ENCODE measurements around the gene LRRIQ1.
"Not testable (repeated sequence)": the region's sequence is repeated elsewhere in the genome, so short reads cannot be mapped to it uniquely, and the experiment has no call there.

LRRIQ1 gene

DNA sequence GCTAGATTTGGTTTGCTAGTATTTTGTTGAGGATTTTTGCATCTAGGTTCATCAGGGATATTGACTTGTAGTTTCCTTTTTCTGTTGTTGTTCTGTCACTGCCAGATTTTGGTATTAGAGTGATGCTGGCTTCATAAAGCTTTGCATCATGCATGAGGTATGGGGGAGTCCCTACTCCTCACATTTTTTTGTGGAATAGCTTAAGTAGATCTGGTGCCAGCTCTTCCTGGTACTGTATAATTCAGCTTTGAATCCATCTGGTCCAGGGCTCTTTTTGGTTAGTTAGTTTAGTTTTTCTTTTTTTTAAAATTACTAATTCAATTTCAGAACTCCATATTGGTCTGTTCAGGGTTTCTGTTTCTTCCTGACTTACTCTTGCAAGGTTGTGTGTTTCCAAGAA, 59.4 kb downstream of the LRRIQ1 start:
- Mint-ChIP-seq H3K4me1 (no peaks in the 10 kb centered on the region), H3K9me3 (no peaks in the 10 kb centered on the region), H3K36me3 (no peaks in the 10 kb centered on the region), H3K27ac (no peak overlapping the region), H3K27me3 (no peaks in the 10 kb centered on the region), H3K4me3 (no peak overlapping the region)
- no peak for ATAC-seq

GRCh38 chr12:85130646-85131045, 94.5 kb downstream of the LRRIQ1 start:
- no peak overlapping the region for H3K4me3 Mint-ChIP-seq
- ATAC-seq, result no peak
- no peaks in the 10 kb centered on the region for H3K4me1 Mint-ChIP-seq
- H3K27me3 Mint-ChIP-seq, result no peaks in the 10 kb centered on the region
- H3K27ac Mint-ChIP-seq, result no peak overlapping the region
- peaks cover 2% of the 10 kb centered on the region for H3K9me3 Mint-ChIP-seq
- H3K36me3 Mint-ChIP-seq, result no peaks in the 10 kb centered on the region

DNA sequence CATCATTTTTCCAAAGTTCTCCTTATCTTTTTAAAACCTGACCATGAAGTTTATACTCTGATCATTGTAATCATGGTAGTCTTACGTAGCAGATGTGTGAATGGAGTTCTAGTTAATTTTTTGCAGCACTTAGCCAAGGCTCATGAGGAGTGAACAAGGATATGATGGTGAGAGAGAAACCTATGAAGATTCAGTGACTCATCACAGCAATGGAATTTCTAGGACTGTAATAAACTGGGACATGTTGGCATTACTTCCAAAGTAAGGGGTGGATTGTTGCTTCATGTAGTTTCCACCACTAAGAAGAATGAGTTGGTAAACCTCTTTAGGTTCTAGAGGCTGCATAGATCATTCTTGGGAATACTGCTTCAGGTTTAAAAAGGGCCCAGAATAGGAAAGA, 102.7 kb downstream of the LRRIQ1 start:
- Mint-ChIP-seq H3K27me3 (no peaks in the 10 kb centered on the region), H3K4me1 (no peaks in the 10 kb centered on the region), H3K27ac (no peak overlapping the region), H3K9me3 (no peaks in the 10 kb centered on the region), H3K36me3 (no peaks in the 10 kb centered on the region), H3K4me3 (no peak overlapping the region)
- no peak for ATAC-seq

DNA sequence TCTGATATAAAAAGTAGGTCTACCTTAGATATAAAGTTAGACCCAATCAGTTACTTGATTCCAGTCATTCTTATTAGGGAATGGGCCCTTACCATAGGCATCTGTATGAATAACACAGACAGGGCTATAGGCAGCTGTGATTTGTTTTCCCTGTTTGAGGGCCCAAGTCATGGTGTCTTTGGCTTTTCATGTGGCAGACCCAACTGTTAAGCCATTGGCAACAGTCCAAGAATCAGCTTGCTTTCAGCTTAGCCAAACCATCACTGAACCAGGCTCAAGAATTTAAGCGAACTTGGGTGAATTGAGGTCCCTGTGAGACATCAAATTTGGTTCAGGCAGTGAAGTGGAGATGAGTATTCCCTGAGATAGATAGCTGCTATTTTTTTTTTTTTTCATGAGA, 111.2 kb downstream of the LRRIQ1 start:
- H3K4me1 Mint-ChIP-seq, result no peaks in the 10 kb centered on the region
- H3K27ac Mint-ChIP-seq, result no peak overlapping the region
- no peaks in the 10 kb centered on the region for H3K27me3 Mint-ChIP-seq
- H3K4me3 Mint-ChIP-seq, result no peak overlapping the region
- ATAC-seq, result no peak
- H3K36me3 Mint-ChIP-seq, result no peaks in the 10 kb centered on the region
- peaks cover 2% of the 10 kb centered on the region for H3K9me3 Mint-ChIP-seq

- H3K4me1 Mint-ChIP-seq, result no peaks in the 10 kb centered on the region
- H3K9me3 Mint-ChIP-seq, result peaks cover 2% of the 10 kb centered on the region
- no peaks in the 10 kb centered on the region for H3K36me3 Mint-ChIP-seq
- H3K27me3 Mint-ChIP-seq, result no peaks in the 10 kb centered on the region
- H3K4me3 Mint-ChIP-seq, result no peak overlapping the region
- ATAC-seq, result no peak
- H3K27ac Mint-ChIP-seq, result no peak overlapping the region
These were observed 116.2 kb downstream of the LRRIQ1 start for GRCh38 chr12:85152311-85152729.

DNA sequence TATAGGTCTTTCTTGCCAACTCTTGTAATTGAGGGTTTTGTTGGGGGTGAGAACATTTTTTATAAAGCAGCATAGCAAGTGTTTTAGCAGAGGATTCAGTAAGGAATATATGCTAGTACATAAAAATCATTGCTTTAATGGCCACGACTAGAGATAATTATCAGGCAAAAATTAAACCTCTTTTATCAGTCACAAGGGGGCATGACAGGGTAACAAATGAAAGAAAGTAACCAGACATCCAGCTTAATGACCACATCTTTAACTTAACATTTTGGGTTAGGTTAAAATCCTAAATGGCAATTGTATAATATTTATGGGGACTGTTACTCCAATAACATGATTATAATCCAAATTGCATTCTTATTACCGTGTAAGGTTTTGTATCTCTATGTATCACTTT, 119.6 kb downstream of the LRRIQ1 start:
- Mint-ChIP-seq H3K27ac (no peak overlapping the region), H3K4me3 (no peak overlapping the region), H3K27me3 (no peaks in the 10 kb centered on the region), H3K36me3 (no peaks in the 10 kb centered on the region), H3K9me3 (no peaks in the 10 kb centered on the region), H3K4me1 (no peaks in the 10 kb centered on the region)
- no peak for ATAC-seq

DNA sequence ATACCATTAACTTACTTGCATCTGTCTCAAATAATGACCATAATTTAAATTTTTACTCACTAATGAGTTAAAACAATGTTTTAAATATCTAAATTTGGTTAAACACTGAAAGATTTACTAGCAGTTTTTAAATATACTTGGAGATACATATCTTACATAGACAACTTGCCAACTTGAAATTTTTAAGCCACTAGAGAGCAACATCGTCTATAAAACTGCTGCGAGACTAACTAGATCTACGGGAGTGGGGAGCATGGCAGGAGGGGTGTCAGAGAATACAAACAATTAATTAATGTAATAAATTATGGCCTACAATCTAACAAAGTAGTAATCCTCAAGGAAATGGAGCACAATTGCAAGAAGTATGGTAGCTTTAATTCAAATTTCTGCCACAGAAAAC, 120.4 kb downstream of the LRRIQ1 start:
- H3K36me3 Mint-ChIP-seq, result no peaks in the 10 kb centered on the region
- H3K27ac Mint-ChIP-seq, result no peak overlapping the region
- H3K4me1 Mint-ChIP-seq, result no peaks in the 10 kb centered on the region
- H3K4me3 Mint-ChIP-seq, result no peak overlapping the region
- no peak for ATAC-seq
- no peaks in the 10 kb centered on the region for H3K27me3 Mint-ChIP-seq
- H3K9me3 Mint-ChIP-seq, result no peaks in the 10 kb centered on the region

GRCh38 chr12:85157035-85157603, 121.0 kb downstream of the LRRIQ1 start:
- Mint-ChIP-seq H3K9me3 (no peaks in the 10 kb centered on the region), H3K36me3 (no peaks in the 10 kb centered on the region), H3K27ac (no peak overlapping the region), H3K4me1 (no peaks in the 10 kb centered on the region), H3K4me3 (no peak overlapping the region), H3K27me3 (no peaks in the 10 kb centered on the region)
- no peak for ATAC-seq

GRCh38 chr12:85163752-85164321, 127.7 kb downstream of the LRRIQ1 start:
- no peaks in the 10 kb centered on the region for H3K27me3 Mint-ChIP-seq

DNA sequence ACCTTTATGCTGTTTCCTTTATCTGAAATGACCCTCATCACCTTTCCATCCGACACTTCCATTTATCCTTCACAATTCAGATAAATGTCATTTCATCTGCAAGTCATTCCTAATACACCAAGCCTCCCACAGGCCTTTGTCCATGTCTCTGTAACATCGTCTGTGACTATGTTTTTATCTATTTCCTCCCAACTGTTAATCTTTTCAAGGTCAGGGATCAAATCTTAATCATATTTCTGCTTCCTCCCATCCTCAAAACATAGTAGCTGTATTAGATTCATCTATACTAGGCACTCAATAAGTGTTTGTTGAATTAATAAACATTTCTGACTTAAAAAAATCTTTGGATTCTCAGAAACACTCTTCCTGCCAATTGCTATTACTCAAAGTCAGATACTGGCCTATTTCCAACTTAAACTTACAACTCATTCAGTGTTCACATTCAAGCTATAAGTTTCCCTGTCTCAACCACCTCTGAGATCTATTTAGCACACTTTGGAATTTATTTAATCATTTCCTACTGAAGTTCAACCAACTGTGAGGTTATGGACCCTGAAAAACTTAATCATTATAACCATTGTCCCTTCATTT, 143.6 kb downstream of the LRRIQ1 start:
- no peak for ATAC-seq
- H3K36me3 Mint-ChIP-seq, result no peaks in the 10 kb centered on the region

More at GRCh38 chr12:85163752-85164321, 127.7 kb downstream of the LRRIQ1 start:
- Mint-ChIP-seq H3K27ac (no peak overlapping the region), H3K4me3 (no peak overlapping the region), H3K4me1 (no peaks in the 10 kb centered on the region), H3K36me3 (no peaks in the 10 kb centered on the region), H3K9me3 (no peaks in the 10 kb centered on the region)
- no peak for ATAC-seq

GRCh38 chr12:85182699-85183098, 146.5 kb downstream of the LRRIQ1 start:
- H3K27ac Mint-ChIP-seq, result no peak overlapping the region
- no peaks in the 10 kb centered on the region for H3K36me3 Mint-ChIP-seq
- no peaks in the 10 kb centered on the region for H3K9me3 Mint-ChIP-seq
- H3K4me3 Mint-ChIP-seq, result no peak overlapping the region
- ATAC-seq, result no peak
- no peaks in the 10 kb centered on the region for H3K27me3 Mint-ChIP-seq
- H3K4me1 Mint-ChIP-seq, result no peaks in the 10 kb centered on the region

More for the DNA sequence above, 143.6 kb downstream of the LRRIQ1 start:
- Mint-ChIP-seq H3K4me1 (no peaks in the 10 kb centered on the region), H3K27me3 (no peaks in the 10 kb centered on the region), H3K27ac (no peak overlapping the region), H3K4me3 (no peak overlapping the region), H3K9me3 (no peaks in the 10 kb centered on the region)

DNA sequence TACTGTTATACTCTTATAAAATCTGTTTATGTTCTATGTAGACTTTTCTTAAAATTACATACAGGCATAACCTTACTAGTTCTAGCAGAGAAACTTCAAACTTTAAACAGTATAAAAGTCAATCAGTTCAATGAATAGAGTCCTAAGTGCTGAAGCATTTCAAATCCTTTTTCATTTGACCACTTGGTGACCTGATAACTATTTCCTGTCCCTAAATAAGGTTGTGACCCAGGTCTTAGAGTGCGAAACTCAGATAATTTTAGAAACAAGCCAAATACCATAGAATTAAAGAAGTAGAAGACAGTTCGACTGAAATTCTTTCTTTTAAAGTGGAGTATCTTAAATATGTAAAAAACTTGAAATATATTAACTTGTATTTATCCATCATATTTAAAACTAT, 147.7 kb downstream of the LRRIQ1 start:
- no peaks in the 10 kb centered on the region for H3K36me3 Mint-ChIP-seq
- no peaks in the 10 kb centered on the region for H3K4me1 Mint-ChIP-seq
- no peaks in the 10 kb centered on the region for H3K27me3 Mint-ChIP-seq
- H3K4me3 Mint-ChIP-seq, result no peak overlapping the region
- no peak for ATAC-seq
- no peaks in the 10 kb centered on the region for H3K9me3 Mint-ChIP-seq
- no peak overlapping the region for H3K27ac Mint-ChIP-seq

DNA sequence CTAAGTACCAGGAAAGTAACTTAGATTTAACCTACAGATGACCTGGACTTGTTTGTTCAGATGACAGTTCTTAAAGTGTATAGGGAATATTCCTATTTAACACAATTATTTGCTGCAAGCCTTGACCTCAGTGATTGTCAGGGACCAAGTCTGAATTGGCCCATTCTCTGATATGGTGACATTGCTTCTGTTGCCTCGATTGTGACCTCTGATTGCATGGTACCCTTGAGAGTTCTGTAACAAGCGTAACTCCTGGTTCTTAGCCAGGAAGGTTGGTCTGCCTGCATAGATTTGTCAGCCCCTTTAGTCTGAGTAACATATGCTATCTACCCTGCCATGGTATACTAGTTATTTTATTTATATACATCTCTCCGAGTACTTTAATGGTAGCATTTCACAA, 150.1 kb downstream of the LRRIQ1 start:
- H3K9me3 Mint-ChIP-seq, result peaks cover 3% of the 10 kb centered on the region
- no peaks in the 10 kb centered on the region for H3K27me3 Mint-ChIP-seq
- ATAC-seq, result no peak
- H3K36me3 Mint-ChIP-seq, result no peaks in the 10 kb centered on the region
- no peak overlapping the region for H3K4me3 Mint-ChIP-seq
- H3K27ac Mint-ChIP-seq, result no peak overlapping the region
- H3K4me1 Mint-ChIP-seq, result no peaks in the 10 kb centered on the region

- no peaks in the 10 kb centered on the region for H3K36me3 Mint-ChIP-seq
- no peaks in the 10 kb centered on the region for H3K4me1 Mint-ChIP-seq
- peaks cover 3% of the 10 kb centered on the region for H3K9me3 Mint-ChIP-seq
- H3K4me3 Mint-ChIP-seq, result no peak overlapping the region
- H3K27ac Mint-ChIP-seq, result no peak overlapping the region
- no peak for ATAC-seq
- no peaks in the 10 kb centered on the region for H3K27me3 Mint-ChIP-seq
These were observed 152.5 kb downstream of the LRRIQ1 start for GRCh38 chr12:85188619-85189018.

DNA sequence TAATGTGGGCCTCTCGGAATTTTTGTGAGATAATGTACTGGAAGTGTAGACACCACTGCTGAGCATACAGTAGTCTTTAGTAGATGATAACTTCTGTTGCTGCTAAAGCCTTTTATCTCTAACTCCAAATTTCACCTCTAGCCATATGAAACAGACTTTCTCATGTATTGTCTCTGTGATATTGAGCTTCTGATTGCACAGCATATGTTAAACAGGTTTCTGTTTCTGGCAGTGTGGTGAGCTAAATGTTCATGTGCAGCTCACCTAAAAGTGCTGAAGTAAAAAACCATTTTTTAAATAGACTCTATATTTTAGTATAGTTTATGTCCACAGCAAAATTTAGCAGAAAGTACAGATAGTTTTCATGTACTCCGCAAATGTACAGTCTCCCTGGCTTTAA, 154.6 kb downstream of the LRRIQ1 start:
- Mint-ChIP-seq H3K4me3 (no peak overlapping the region), H3K36me3 (no peaks in the 10 kb centered on the region), H3K9me3 (peaks cover 6% of the 10 kb centered on the region), H3K4me1 (no peaks in the 10 kb centered on the region), H3K27me3 (no peaks in the 10 kb centered on the region), H3K27ac (no peak overlapping the region)
- no peak for ATAC-seq

DNA sequence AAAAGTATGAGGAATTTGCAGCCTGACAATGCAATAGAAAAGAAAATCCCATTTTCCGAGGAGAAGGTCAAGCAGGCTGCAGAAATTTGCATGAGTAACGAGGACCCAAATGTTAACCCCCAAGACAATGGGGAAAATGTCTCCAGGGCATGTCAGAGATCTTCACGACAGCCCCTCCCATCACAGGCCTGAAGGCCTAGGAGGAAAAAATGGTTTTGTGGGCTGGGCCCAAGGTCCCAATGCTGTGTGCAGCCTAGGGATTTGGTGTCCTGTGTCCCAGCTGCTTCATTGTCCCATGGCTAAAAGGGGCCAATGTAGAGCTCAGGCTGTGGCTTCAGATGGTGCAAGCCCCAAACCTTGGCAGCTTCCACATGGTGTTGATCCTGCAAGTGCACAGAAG, 167.7 kb downstream of the LRRIQ1 start:
- not testable (repeated sequence) for ATAC-seq, H3K36me3 Mint-ChIP-seq, H3K27me3 Mint-ChIP-seq, H3K27ac Mint-ChIP-seq, H3K4me1 Mint-ChIP-seq, H3K4me3 Mint-ChIP-seq
- peaks cover 11% of the 10 kb centered on the region for H3K9me3 Mint-ChIP-seq

All from stimulated activated memory B cell treated with anti-CD40 and anti-IgM and Interleukin-4, amounts not matched to agents 10 μg/mL and 1 μg/mL and 100 μg/mL, for 72 hours (primary cell).